Iris pigment epithelial cell (primary cell): ENCODE results near the gene HMCES.
"Not testable (repeated sequence)": the region's sequence is repeated elsewhere in the genome, so short reads cannot be mapped to it uniquely, and the experiment has no call there.

Experiments
- DNase-seq: peaks from one replicate; pipeline ENCODE4 v3.0.0-alpha.2; 2011; ENCODE audit warnings: low read depth

Gene HMCES

DNA sequence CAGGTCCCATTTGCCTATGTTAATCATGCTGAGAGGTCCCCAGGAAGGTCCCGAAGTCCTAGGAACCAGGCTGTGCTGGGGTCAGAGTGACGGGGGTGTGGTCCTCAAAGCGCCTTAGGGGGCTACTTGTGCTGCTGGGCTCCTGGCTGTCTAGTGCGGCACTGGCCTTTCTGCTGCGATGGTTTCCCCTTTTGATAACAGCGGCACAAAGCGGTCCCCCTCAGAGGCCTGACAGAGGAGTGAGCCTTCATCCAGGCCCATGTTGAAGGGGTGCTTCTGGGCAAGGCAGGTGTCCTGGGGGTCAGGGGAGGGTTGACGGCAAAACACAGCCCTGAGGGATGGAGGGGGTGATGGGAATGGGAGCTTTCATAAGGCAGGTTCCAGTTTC, 68.8 kb downstream of the HMCES start:
- no peak for DNase-seq

DNA sequence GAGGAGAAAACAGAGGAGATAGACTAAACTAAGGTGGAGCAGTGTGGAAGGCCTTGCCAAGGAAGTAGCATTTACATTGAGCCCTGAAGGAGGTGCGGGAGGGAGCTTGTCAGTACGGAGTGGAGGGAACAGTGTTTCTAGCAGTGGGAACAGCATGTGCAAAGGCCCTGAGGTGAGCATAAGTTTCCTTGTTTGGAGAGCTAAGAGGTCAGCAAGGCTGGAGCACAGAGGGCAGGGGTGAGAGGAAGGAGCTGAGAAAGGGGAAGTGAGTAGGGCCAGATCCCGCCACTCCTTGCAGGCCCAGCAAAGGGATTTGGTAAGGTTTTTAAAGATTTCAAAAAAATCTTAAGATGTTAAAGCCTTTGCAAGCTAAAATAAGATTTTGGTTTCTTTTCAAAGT, 70.1 kb downstream of the HMCES start:
- no peak for DNase-seq

DNA sequence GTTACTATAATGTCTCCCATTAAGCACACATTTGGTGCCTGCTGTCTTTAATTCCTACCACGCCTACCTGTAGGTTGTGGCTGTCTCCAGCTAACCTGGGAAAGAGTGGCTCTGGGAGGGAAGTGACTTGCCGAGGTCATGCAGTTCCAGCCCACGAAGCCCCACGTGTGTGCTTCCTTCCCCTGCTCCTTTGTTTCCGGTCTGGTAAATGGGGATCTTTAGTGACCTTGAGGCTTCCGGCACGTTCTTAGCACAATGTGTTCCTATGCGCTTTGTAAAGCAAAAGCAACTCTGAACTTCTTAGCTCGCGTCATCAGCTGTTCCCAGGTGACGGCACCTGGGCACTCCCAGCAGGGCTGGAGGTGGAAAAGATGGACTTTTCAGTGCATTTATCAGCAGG, 70.5 kb downstream of the HMCES start:
- DNase-seq: not testable (repeated sequence)

DNA sequence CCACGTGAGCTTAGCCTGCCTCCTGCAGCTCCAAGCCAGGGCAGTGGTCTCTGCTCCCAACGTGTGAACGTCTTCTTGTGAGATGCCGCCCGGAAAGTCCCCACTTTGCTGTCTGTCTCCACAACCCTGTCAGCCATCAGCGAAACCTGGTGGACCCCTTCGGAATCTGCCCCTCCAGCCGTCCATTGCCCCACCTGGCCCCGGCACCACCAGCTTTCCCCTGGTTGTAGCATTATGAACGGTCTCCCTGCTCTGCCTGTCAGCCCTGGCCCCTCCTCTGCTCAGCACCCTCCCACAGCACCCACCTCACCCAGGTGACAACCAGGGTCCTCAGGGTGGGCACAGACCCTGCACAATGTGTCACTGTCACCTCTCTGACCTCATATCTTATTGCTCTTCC, 71.1 kb downstream of the HMCES start:
- DNase-seq: no peak

DNA sequence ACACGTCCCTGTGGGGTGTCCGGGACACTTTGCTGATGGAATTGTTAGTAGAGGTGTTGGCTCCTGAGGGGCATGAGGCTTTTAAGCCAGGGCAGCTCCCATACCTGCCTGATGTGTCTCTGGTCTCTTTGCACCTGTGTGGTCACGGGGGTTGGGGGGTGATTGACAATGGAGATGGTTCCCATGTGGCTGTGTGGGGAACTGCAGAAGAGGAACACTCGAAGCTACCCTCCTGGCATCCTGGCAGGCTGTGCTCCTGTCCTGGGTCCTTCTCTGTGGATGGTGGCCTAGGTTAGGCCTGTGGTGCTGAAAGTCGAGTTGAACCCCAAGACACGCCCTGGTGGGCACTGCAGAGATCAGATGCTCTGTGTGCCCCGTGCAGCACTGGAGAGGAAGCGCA, 73.4 kb downstream of the HMCES start:
- no peak for DNase-seq

DNA sequence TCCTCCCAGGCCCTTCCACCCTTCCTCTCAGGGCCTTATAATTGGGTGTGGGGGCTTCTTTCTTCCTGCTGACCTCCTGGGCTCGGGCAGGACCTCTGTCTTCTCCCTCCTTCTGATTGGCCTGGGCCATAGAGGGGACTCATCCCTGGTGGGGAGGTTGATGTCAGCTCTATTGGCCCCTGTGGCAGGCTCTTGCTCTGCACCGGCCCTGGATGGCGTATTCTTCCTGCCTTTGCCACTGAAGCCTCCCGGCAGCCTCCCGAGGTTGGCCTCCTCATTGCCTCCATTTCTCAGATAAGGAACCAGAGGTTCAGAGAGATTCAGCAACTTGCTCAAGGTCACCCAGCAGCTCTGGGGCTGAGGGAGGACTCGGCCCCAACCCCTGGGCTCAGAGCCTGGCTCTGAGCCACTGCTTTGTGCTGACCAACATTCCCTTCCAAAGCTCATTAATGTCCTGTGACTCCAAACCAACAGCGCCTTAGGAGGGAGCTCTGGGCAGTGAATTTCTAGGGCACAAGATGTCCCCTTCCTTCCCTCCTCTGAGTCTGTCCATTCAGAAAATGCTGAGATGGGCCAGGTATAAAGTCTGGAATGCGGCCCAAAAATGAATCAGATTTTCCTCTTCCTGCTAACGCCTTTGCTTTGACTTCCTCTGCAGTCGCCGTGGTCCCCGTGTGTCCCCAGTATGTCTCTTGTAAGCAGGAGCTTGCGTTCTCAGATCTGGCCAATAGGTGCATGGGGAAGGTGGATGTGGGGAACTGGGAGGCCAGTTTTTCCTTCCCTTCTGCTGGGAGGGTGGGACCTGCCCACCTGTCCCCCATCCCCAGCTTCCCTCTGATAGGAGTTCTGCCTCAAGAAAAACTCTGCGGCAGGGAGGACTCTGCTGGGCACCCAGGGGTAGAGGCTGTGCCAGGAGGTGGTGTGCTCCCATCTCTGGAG, 74.2 kb downstream of the HMCES start:
- DNase-seq: no peak

DNA sequence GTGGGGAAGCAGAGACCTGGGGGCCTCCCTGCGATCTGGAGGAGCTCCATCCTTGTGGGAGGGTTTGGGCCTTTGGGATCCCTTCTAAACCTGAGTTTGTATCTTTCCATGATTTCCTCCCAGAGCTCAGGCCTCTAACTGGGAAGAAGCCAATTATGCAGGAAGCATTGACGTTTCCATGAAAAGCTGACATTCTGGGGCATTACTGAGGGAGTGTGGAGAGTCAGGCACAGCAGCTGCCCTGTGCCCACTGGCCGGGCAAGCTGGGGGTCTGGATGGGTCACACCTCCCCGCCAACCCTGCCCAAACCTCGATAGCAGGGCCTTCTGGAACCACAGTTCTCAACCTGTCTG, 74.9 kb downstream of the HMCES start:
- no peak for DNase-seq
